IMR-90 (cell line): ENCODE results near the gene NADSYN1. TPM values are rescaled to one million over a fixed set of nuclear protein-coding genes. Genes with fewer than 3 reads are reported as not detected.

Experiments used
- ATAC-seq: fragments of 200-7000 bp; cut with Tn5 transposase; 2 replicates; pipeline ENCODE4 v1.9.1; 2020; ENCODE audit warnings: low read depth, mild to moderate bottlenecking, moderate library complexity
- BruUV-seq: library from RNA; stranded (reverse); fragments of 400-500 nt; replicated peaks from 2 replicates; lab custom pipeline; 2021; lab: Mats Ljungman, UMichigan
- CTCF ChIA-PET: fragments of 300-600 bp; formaldehyde crosslinking; extraction: SDS; loops from one replicate; lab custom pipeline; 2021; ENCODE audit warnings: antibody characterized with exemption; lab: Yijun Ruan, JAX
- POLR2A ChIA-PET: fragments of 300-600 bp; sonication (Branson Sonifier 250); formaldehyde crosslinking; loops from one replicate; lab custom pipeline; 2022; ENCODE audit warnings: antibody characterized with exemption; ENCODE audit not compliant: unreplicated experiment; lab: Charles Lee
- DNase-seq: peaks from one replicate; pipeline ENCODE4 v3.0.0; 2013
- H2AFZ ChIP-seq: replicated peaks from 2 replicates; pipeline ENCODE3; 2013; ENCODE audit warnings: low read length, mild to moderate bottlenecking; ENCODE audit not compliant: poor library complexity
- H2AK5ac ChIP-seq: 2 replicates; pipeline ENCODE4 v1.6.1; 2013; ENCODE audit warnings: low read depth, low read length, inconsistent platforms
- H2AK9ac ChIP-seq: replicated peaks from 2 replicates; pipeline ENCODE3; 2013; ENCODE audit warnings: mild to moderate bottlenecking, low read depth, low read length, moderate library complexity; ENCODE audit not compliant: poor library complexity
- H2BK120ac ChIP-seq: 2 replicates; pipeline ENCODE4 v1.6.1; 2013; ENCODE audit warnings: low read depth, low read length, inconsistent platforms
- H2BK15ac ChIP-seq: 3 replicates; pipeline ENCODE4 v1.6.1; 2013; ENCODE audit warnings: low read depth, low read length, inconsistent platforms
- H2BK20ac ChIP-seq: 2 replicates; pipeline ENCODE4 v1.6.1; 2013; ENCODE audit warnings: low read depth, mild to moderate bottlenecking, inconsistent platforms, low read length, moderate library complexity
- H2BK5ac ChIP-seq: 2 replicates; pipeline ENCODE4 v1.6.1; 2013; ENCODE audit warnings: mild to moderate bottlenecking, low read depth, low read length, inconsistent platforms; ENCODE audit not compliant: poor library complexity, severe bottlenecking
- H3K14ac ChIP-seq: replicated peaks from 2 replicates; pipeline ENCODE4 v1.6.1; 2013; ENCODE audit warnings: low read depth, low read length, inconsistent platforms
- H3K18ac ChIP-seq: 2 replicates; pipeline ENCODE4 v1.6.1; 2013; ENCODE audit warnings: low read depth, low read length, control low read depth
- H3K23ac ChIP-seq: 2 replicates; pipeline ENCODE4 v1.6.1; 2013; ENCODE audit warnings: low read depth, low read length, inconsistent platforms
- H3K27ac ChIP-seq: 2 replicates; pipeline ENCODE4 v1.5.1; 2013; ENCODE audit warnings: mild to moderate bottlenecking, control low read depth, low read length; ENCODE audit not compliant: insufficient read depth
- H3K27me3 ChIP-seq: 2 replicates; pipeline ENCODE4 v1.6.1; 2013; ENCODE audit warnings: low read length; ENCODE audit not compliant: control insufficient read depth, insufficient read depth
- H3K36me3 ChIP-seq: 2 replicates; pipeline ENCODE4 v1.6.1; 2013; ENCODE audit warnings: low read length, mixed read lengths; ENCODE audit not compliant: control insufficient read depth, insufficient read depth
- H3K4ac ChIP-seq: 2 replicates; pipeline ENCODE4 v1.6.1; 2013; ENCODE audit warnings: low read depth, low read length, inconsistent platforms
- H3K4me1 ChIP-seq: 2 replicates; pipeline ENCODE4 v1.6.1; 2013; ENCODE audit warnings: low read length, mixed read lengths; ENCODE audit not compliant: control insufficient read depth, insufficient read depth
- H3K4me2 ChIP-seq: 2 replicates; pipeline ENCODE4 v1.6.1; 2013; ENCODE audit warnings: low read depth, mild to moderate bottlenecking, control low read depth, low read length, moderate library complexity
- H3K4me3 ChIP-seq: 2 replicates; pipeline ENCODE4 v1.5.1; 2013; ENCODE audit warnings: low read depth, mild to moderate bottlenecking, control low read depth, low read length, moderate library complexity; ENCODE audit not compliant: insufficient read depth
- H3K56ac ChIP-seq: 2 replicates; pipeline ENCODE4 v1.6.1; 2013; ENCODE audit warnings: low read length, inconsistent platforms; ENCODE audit not compliant: insufficient read depth; ENCODE audit errors: extremely low read depth
- H3K79me1 ChIP-seq, 2 experiments: 2 replicates each; pipeline ENCODE4 v1.6.1; 2013; ENCODE audit warnings: low read length in 2 of 2, inconsistent platforms in 1 of 2, low read depth in 1 of 2
- H3K9ac ChIP-seq: 2 replicates; pipeline ENCODE4 v1.6.1; 2013; ENCODE audit warnings: low read depth, low read length, control low read depth
- H3K9me1 ChIP-seq: 2 replicates; pipeline ENCODE4 v1.6.1; 2013; ENCODE audit warnings: low read length, inconsistent platforms; ENCODE audit not compliant: insufficient read depth
- H3K9me3 ChIP-seq: 2 replicates; pipeline ENCODE4 v1.6.1; 2013; ENCODE audit warnings: low read length; ENCODE audit not compliant: control insufficient read depth, insufficient read depth
- H4K20me1 ChIP-seq: 2 replicates; pipeline ENCODE4 v1.6.1; 2013; ENCODE audit warnings: low read length, inconsistent platforms; ENCODE audit not compliant: insufficient read depth
- H4K5ac ChIP-seq: 2 replicates; pipeline ENCODE4 v1.6.1; 2013; ENCODE audit warnings: mild to moderate bottlenecking, low read depth, low read length, control low read depth
- H4K8ac ChIP-seq, 2 experiments: 2 replicates each; pipeline ENCODE4 v1.6.1; 2013; ENCODE audit warnings: low read depth in 2 of 2, low read length in 2 of 2, control low read depth in 1 of 2, inconsistent platforms in 1 of 2
- H4K91ac ChIP-seq: 2 replicates; pipeline ENCODE4 v1.6.1; 2013; ENCODE audit warnings: low read depth, low read length, inconsistent platforms; ENCODE audit not compliant: insufficient read depth
- BHLHE40 ChIP-seq: fragments of 150-350 bp; IDR thresholded peaks from 2 replicates; pipeline ENCODE4 v1.6.1; 2016; ENCODE audit warnings: mild to moderate bottlenecking, low read depth, low read length
- MXI1 ChIP-seq: IDR thresholded peaks from 2 replicates; pipeline ENCODE4 v1.6.1; 2012; ENCODE audit warnings: low read depth, mild to moderate bottlenecking, low read length, moderate library complexity, borderline replicate concordance
- POLR2A ChIP-seq: IDR thresholded peaks from 2 replicates; pipeline ENCODE4 v1.6.1; 2012; ENCODE audit warnings: mild to moderate bottlenecking, low read depth, low read length
- RAD21 ChIP-seq: IDR thresholded peaks from 2 replicates; pipeline ENCODE4 v1.6.1; 2012; ENCODE audit warnings: low read length, improper control_type of control experiment
- RFX5 ChIP-seq: IDR thresholded peaks from 2 replicates; pipeline ENCODE4 v1.8.0; 2012; ENCODE audit warnings: low read depth, mild to moderate bottlenecking, low read length, moderate library complexity
- WGBS, 2 experiments: methylation state at CpG; one replicate each; pipeline versions ENCODE4 v1.1.5 to v1.1.7; 2013; ENCODE audit warnings: missing lambda C conversion rate in 2 of 2; ENCODE audit not compliant: insufficient read length in 1 of 2; ENCODE audit errors: extremely low coverage in 2 of 2; 5-methylcytosine and 5-hydroxymethylcytosine counted together
- dilution Hi-C: fragments of 300-500 bp; cut with HindIII; formaldehyde crosslinking; loops from one replicate; pipeline ENCODE4 v1.14.3; 2018; ENCODE audit warnings: low sequenced_read_pairs; ENCODE audit not compliant: unreplicated experiment
- in situ Hi-C: fragments of 300-500 bp; cut with MboI; formaldehyde crosslinking; loops from 3 replicates; pipeline ENCODE4 v1.14.3; 2019; ENCODE audit warnings: low sequenced_read_pairs, inconsistent platforms, mixed read lengths
- intact Hi-C: fragments of 100-400 bp; cut with micrococcal nuclease; formaldehyde crosslinking; loops from 2 replicates; pipeline ENCODE4 v1.10.0; 2022
- polyA plus RNA-seq, 3 experiments: library from polyadenylated mRNA; depleted of rRNA; stranded (reverse); fragments of >200 nt; gene quantifications; 2 replicates each; pipeline ENCODE4 v1.2.3, GENCODE V29; 2012; ENCODE audit warnings: low replicate concordance in 1 of 3
- total RNA-seq: library from RNA; depleted of rRNA; stranded (reverse); fragments of >200 nt; gene quantifications from 2 replicates; pipeline ENCODE4 v1.2.3, GENCODE V29; 2012
- TF ChIP-seq, protein P1 (sequence below): fragments of 150-350 bp; IDR thresholded peaks from 2 replicates; pipeline ENCODE4 v1.6.1; 2016; ENCODE audit warnings: low read depth, mild to moderate bottlenecking, low read length, moderate library complexity, borderline replicate concordance
- TF ChIP-seq, protein P2 (sequence below): fragments of 150-350 bp; IDR thresholded peaks from 2 replicates; pipeline ENCODE4 v1.6.1; 2017; ENCODE audit warnings: mild to moderate bottlenecking, antibody characterized with exemption, low read length, low read depth

The NADSYN1 gene
- total and polyA plus RNA-seq, 2 of the 4 experiments (the other 2 are of a cell fraction): 69.5 to 70.4 TPM

GRCh38 chr11:71456294-71456693 is 3.3 kb downstream of the NADSYN1 start:
- Histone ChIP-seq H3K14ac (no peak overlapping the region), H3K9ac (no peak overlapping the region), H2BK20ac (no peak overlapping the region), H3K4ac (no peak overlapping the region), H3K4me2 (no peak overlapping the region), H3K4me1 (peaks cover 3% of the 10 kb centered on the region; the same call in 1 of the 2 replicates), H3K56ac (no peak overlapping the region), H3K27me3 (no peaks in the 10 kb centered on the region), H3K36me3 (peaks cover 48% of the 10 kb centered on the region), H2AK5ac (no peak overlapping the region), H2BK15ac (no peak overlapping the region), H3K79me1 (peaks cover 29 to 41% of the 10 kb centered on the region in 2 experiments), H3K9me1 (no peaks in the 10 kb centered on the region; the same call in 1 of the 2 replicates), H3K4me3 (no peak overlapping the region), H3K23ac (no peak overlapping the region), H4K8ac (no peak overlapping the region), H2AFZ (no peak overlapping the region), H4K20me1 (peaks cover 9% of the 10 kb centered on the region; the same call in 1 of the 2 replicates), H3K27ac (no peak overlapping the region), H3K18ac (no peak overlapping the region), H4K91ac (no peak overlapping the region), H2BK5ac (no peak overlapping the region), H2BK120ac (no peak overlapping the region), H2AK9ac (no peak overlapping the region), H4K5ac (no peak overlapping the region), H3K9me3 (no peaks in the 10 kb centered on the region)
- no TSS peak for BruUV-seq
- WGBS, 2 experiments: 100% methylated on average over 3 of the region's 8 CpGs; no CpG with 5 or more reads in 1 of the 2 experiments
- ChIA-PET POLR2A (no interaction called here), CTCF (no interaction called here)
- ATAC-seq (no peak), DNase-seq (no peak)
- TF ChIP-seq RAD21: no peak
- TF ChIP-seq POLR2A: no peak
- TF ChIP-seq RFX5: no peak
- no peak for TF ChIP-seq BHLHE40
- TF ChIP-seq, protein P1, sequence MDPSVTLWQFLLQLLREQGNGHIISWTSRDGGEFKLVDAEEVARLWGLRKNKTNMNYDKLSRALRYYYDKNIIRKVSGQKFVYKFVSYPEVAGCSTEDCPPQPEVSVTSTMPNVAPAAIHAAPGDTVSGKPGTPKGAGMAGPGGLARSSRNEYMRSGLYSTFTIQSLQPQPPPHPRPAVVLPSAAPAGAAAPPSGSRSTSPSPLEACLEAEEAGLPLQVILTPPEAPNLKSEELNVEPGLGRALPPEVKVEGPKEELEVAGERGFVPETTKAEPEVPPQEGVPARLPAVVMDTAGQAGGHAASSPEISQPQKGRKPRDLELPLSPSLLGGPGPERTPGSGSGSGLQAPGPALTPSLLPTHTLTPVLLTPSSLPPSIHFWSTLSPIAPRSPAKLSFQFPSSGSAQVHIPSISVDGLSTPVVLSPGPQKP: no peak
- TF ChIP-seq MXI1: no peak
- TF ChIP-seq, protein P2, sequence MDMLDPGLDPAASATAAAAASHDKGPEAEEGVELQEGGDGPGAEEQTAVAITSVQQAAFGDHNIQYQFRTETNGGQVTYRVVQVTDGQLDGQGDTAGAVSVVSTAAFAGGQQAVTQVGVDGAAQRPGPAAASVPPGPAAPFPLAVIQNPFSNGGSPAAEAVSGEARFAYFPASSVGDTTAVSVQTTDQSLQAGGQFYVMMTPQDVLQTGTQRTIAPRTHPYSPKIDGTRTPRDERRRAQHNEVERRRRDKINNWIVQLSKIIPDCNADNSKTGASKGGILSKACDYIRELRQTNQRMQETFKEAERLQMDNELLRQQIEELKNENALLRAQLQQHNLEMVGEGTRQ: no peak
- dilution Hi-C loops (no loop called here), in situ Hi-C loops (no loop called here), intact Hi-C loops (no loop called here)
